CD4-positive, alpha-beta T cell treated with Interleukin-17A for 1 hour (primary cell): Measurements from ENCODE around the gene CEP72.
"Not testable (repeated sequence)": the region's sequence is repeated elsewhere in the genome, so short reads cannot be mapped to it uniquely, and the experiment has no call there.

Experiments
- DNase-seq: peaks from one replicate; pipeline ENCODE4 v3.0.0-alpha.2; 2020

Gene CEP72

DNA sequence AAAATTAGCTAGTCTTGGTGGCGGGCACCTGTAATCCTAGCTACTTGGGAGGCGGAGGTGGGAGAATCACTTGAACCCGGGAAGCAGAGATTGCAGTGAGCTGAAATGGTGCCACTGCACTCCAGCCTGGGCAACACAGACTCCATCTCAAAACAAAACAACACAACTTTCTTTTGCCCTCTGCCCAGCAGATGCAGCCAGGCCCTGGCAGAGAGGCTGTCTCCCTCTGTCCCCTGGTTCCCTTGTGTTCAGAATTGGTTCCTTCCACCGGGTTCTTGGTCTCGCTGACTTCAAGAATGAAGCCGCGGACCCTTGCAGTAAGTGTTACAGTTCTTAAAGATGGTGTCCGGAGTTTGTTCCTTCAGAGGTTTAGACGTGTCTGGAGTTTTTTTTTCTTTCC is 30.2 kb upstream of the CEP72 start:
- DNase-seq = no peak

DNA sequence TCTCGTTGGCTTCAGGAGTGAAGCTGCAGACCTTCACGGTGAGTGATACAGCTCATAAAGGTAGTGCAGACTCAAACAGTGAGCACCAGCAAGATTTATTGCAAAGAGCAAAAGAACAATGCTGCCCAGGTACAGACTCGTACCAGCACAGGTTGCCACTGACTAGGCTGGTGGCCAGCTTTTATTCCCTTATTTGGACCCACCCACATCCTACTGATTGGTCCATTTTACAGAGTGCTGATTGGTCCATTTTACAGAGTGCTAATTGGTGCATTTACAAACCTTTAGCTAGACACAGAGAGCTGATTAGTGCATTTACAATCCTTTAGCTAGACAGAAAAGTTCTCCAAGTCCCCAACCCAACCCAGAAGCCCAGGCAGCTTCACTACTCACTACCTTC is 29.7 kb upstream of the CEP72 start:
- not testable (repeated sequence) for DNase-seq

DNA sequence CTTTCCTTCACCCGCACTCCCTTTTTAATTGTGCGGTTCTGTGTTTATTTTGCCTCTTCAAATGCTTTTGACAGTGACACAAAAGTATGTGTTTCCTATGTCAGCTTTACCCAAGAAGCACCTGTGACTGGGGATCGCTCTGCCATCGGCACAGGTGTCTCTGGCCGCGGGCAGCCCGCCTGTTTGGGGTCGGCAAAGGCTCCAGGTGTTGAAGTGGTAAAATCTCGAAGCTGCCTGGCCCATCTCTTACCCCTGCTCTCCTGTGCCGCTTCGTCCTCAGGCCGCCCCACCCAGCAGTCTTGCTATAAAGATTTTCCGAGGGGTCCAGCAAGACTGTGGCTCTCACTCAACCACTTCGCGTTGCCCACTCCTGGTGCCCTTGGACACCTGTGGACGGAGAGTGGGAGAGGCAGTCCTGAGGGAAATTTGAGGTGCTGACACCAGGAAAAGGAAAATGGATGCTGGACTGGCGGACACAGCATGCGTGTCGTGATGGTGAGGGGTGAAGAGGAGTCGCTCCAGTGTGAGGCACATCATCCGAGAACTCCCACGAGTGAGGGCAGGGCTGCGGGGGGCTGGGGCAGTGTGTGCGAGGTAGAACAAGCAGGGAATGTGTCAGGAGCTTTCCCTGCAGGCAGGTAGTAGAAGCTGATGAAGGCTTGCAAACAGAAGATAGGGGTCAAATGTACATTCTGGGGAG is 29.1 kb upstream of the CEP72 start:
- DNase-seq = no peak

DNA sequence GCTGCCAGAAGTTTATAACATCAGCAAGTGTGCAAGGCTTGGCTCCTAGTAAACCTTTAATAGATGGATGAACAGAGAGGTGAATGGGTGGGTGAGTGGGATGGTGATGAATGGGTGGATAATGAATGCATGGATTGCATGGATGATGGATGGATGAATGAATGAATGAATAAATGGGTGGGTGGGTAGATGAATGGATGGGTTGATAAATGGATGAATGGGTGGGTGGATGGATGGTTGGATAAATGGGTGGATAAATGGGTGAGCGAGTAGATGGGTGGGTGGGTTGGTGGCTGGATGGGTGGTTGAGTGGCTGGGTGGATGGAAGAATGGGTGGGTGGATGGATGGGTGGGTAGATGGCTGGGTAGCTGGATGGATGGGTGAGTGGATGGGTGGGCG is 28.5 kb upstream of the CEP72 start:
- no peak for DNase-seq

DNA sequence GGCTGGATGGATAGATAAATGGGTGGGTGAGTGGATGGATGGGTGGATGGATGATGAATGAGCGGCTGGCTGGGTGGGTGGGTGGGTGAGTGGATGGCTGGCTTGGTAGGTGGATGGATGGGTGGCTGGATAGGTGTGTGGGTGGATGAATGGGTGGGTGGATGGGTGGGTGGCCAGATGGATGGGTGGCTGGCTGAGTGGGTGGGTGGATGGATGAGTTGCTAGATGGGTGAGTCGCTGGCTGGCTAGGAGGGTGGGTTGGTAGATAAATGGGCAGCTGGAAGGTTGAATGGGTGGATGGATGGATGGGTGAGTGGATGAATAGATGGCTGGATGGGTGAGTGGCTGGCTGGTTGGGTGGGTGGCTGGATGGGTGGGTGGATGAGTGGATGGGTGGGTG is 27.9 kb upstream of the CEP72 start:
- no peak for DNase-seq

DNA sequence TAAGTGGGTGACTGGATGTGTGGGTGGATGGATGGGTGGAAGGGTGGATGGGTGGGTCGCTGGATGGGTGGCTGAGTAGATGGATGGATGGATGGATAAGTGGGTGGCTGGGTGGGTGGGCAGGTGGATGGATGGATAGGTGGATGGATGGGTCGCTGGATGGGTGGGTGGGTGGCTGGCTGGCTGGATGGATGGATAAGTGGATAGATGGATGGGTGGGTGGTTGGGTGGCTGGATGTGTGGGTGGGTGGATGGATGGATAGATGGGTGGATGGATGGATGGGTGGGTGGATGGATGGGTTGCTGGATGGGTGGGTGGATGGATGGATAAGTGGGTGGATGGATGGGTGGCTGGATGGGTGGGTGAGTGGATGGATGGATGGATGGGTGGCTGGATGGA is 27.3 kb upstream of the CEP72 start:
- DNase-seq = no peak

DNA sequence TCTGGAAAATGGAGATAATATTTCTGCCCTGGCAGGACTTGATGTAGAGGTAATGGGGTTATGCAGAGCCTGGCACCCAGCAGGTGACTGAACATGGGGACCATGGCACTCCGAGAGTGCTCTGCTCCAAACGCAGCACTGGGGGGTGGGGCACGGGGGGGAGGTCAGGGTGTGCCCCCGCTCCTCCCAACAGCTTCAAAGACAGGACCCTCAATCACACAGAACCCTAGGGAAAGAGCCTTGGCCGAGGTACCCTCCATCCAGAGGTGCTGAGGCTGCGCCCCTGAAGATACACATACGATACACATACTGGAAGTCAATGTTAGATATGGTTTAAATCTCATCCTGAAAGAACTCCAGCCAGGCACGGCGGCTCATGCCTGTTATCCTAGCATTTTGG is 26.6 kb upstream of the CEP72 start:
- no peak for DNase-seq

DNA sequence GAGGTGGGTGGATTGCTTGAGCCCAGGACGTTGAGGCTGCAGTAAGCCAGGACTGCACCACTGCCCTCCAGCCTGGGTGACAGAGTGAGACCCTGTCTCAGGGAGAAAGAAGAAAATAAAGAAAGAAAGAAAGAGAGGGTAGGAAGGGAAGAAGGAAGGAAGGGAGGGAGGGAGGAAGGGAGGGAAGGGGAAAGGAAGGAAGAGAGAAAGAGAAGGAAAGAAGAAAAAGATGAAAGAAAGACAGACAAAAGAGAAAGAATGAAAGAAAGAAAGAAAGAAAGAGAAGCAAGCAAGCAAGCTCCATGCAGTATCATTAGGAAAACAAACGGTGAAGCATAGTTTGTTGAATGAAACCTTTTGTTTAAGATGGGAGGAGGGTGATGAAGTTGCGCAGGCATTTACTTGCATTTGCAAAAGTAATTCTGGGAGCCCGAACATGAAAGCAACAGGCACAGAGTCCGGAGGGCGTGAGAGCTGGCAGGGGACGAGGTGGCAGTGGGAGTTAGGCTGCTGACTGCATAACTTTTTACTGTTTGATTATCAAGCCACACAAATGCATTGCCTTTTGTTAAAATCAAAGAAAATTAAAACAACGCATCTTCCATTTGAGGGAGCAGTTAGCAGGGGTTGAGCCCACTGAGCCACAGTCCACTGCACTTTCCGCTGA is 26.0 kb upstream of the CEP72 start:
- DNase-seq = no peak

DNA sequence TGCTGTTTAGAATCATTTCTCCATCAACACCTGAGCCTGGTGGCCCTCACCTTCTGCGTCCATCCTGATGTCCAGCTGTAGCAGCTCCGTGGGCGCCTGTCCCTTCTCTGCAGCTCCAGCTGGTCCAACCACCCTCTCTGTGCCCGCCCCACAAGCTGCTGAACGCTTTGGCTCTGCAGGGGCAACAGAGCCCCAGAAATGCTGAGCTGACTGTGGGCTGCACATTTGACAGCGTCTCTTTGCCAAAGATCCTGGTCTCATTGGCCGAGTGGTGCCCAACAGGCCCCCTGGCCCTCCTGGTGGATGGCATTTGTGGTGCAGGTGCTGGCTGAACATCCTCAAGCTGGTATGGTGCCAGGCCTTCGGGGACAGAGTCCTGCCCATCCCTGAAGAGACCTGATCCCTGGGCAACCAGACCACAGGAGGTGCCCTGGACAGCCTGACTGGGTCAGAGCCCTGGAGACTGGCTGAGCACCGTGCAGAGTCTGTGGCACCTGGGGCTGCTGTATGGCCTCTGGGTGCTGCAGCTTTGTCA is 25.3 kb upstream of the CEP72 start:
- no peak for DNase-seq

DNA sequence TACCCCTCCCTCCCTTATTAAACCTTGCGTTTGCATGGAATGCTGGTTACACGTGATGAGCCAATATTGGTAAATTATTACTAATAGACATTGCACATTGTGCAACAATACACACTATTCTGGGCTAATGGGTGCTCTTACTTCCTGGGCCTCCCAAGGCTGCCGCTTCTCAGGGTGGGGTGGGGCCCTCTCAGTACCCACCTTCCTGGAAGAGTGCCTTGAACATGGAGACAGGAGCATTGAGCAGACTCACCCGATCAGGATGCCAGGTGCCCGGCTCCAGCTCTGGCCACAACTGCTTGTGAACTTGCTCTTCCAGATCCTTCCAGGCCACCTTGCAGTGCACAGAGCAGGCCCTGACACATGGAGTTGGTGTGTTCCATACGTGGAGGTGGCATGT is 24.7 kb upstream of the CEP72 start:
- no peak for DNase-seq

DNA sequence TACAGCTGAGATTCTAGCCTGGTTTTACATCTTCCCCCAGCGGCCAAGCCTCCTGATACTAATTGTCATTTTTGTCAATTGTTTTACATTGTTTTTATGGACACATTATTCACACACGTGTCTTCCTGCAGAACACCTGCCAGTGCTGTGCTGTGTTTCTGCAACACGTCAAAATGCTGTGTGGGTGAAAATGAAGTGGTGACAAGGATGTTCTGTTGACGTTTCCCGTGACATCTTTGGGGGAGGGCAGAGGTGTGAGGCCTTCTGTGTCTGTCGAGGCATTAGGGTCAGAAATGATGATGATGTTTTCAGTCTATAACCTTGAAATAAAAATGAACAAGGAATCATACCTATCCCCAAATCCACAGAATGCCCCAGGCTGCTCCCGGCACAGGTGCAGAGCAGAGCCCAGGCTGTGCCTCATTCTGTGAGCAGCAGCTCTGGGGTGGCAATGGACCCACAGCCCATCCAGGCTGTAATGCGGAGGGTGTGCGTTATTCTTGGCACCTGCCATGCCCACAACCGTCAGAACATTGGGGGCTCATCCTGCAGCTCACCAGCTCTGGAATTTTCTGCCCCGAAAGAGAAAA is 23.6 kb upstream of the CEP72 start:
- no peak for DNase-seq

DNA sequence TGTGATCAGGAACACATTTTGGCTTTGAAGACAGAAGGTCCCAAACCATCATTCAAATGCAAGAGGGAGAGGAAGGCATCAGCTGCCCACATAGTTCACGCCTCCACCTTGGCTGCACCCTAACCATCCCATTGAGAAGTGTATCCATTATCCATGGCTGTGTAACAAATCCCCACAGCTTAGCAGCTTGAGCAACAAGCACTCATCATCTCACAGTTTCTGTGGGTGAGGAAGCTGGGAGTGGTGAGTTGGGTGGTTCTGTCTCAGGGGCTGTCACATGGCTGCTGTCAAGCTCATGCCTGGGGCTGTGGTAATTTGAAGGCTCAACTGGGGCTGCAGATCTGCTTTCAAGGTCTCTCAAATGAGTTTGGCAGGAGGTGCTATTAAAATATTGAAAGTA is 23.0 kb upstream of the CEP72 start:
- DNase-seq = no peak

DNA sequence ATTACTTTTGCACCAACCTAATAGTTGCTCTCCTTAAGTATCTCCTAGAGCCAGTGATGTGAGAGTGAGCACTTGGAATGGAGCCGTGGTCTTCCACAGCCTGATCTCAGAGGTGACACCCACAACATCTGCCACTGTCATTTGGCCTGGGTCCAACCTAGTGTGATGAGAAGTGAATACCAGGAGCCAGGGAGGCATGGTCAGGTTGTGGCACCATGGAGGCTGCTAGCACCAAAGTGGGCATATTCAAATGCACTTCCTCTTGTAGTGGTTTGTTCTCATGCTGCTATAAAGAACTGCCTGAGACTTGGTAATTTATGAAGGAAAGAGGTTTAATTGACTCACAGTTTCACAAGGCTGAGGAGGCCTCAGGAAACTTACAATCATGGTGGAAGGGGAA is 22.6 kb upstream of the CEP72 start:
- DNase-seq = no peak

DNA sequence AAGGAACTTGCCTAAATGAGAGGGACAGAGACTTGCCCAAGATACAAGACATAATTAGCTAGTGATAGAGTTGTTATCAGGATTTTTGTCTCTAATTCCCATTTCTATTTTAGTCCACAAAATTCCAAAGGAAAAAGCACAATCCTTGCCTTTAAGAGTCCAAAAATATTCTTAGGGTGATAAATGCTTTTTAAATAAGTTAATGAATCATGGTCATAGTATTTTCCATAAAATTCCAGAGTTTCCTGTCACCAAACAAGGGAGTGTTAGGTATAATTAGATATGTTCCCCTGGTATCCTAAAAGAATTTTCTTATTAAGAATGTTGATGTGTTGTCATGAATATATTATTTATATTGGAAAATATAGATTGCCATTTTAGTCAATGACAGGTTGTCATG is 21.8 kb upstream of the CEP72 start:
- no peak for DNase-seq

DNA sequence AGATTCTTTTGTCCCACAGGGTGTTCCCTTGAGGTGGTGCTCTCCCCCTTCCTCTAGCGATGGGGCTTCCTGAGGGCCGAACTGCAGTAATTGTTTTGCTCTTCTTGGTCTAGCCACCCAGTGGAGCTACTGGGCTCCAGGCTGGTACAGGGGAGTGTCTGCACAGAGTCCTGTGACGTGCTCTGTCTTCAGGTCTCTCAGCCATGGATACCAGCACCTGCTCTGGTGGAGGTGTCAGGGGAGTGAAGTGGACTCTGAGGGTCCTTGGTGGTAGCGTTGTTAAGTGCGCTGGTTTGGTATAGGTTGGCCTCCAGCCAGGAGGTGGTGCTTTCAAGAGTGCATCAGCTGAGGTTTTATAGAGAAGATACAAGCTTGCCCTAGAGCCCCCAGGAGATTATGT is 20.4 kb upstream of the CEP72 start:
- DNase-seq = no peak

DNA sequence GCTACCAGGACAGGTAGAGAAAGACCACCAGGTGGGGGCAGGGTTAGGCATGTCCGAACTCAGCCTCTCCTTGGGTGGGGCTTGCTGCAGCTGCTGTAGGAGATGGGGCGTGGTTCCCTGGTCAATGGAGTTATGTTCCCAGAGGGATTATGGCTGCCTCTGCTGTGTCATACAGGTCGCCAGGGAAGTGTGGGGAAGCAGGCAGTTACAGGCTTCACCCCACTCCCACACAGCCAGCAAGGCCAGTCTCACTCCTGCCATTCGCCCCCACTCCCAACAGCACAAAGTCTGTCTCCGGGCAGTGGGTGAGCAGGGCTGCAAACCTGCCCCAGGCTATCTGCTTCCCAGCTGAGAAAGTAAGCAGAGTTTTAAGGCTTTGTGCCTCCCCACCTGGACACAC is 20.0 kb upstream of the CEP72 start:
- DNase-seq = no peak

DNA sequence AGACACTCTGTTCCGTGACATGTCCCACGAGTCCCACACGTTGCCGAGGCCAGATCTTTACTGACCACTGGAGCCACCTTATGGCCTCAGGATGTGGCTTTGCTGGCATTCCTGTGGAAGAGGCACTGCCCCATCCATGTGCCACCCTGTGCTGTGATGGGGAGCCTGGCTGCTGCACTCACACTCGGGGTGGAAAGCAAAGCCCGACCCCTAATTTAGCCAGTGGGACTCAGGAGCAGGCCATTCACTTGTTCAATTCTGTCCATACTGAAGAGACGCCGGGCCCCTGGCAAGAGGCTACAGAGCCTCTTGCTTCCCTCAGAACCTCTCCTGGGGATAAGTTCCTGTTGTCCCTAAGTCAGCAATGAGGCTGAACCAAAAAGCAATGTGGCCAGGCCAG is 18.6 kb upstream of the CEP72 start:
- DNase-seq = no peak

DNA sequence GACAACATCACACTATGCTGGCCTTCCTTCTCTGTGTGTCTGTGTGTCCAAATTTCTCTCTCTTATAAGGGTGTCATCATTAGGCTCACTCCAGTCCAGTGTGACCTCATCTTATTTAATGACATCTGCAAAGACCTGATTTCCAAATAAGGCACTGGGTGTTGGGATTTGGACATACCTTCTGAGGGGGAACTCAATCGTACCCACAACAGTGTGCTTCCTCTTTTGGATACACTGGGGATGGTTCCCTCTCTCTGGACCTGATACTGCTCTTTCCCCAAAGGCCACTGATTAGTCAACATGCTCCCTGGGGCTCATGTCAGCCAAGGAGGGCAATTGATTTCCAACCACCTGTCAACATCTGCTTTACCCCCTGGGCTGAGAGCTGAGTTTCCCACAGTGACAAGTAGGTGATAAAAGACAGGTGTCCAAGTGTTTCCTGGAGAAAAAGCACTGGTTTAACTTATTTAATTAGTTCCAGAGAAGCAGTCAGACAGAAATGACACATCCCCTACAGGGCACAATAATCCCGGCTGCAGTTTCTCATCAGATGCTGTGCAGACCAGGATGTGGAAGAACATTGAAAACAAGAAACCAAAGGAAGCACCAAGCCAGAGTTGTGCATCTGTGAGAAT is 17.8 kb upstream of the CEP72 start:
- DNase-seq = no peak

DNA sequence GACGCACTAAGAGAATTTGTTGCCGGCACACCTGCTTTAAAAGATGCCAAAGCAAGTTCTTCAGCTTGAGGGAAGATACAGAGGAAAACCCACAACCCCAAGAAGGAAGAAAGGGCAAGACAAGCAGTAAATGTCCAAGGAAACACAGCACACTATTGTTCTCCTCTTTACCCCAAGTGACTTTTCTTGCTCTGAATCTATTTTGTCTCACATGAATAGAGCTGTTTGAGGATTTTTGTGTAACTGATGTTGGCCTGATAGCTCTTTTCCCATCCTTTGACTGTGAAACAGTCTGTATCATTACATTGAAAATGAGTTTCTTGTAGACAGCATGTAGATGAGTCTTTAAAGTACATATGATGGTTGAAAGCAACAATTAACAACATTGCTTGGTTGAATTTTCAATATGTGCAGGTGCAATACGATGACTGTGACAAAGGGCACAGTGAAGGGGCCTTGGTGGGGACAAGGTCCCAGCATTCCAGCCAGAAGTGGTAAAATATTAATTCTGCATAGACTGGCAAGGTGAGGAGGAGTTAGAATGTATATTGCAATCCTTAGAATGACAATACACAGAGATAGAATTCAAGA is 16.8 kb upstream of the CEP72 start:
- DNase-seq = no peak

DNA sequence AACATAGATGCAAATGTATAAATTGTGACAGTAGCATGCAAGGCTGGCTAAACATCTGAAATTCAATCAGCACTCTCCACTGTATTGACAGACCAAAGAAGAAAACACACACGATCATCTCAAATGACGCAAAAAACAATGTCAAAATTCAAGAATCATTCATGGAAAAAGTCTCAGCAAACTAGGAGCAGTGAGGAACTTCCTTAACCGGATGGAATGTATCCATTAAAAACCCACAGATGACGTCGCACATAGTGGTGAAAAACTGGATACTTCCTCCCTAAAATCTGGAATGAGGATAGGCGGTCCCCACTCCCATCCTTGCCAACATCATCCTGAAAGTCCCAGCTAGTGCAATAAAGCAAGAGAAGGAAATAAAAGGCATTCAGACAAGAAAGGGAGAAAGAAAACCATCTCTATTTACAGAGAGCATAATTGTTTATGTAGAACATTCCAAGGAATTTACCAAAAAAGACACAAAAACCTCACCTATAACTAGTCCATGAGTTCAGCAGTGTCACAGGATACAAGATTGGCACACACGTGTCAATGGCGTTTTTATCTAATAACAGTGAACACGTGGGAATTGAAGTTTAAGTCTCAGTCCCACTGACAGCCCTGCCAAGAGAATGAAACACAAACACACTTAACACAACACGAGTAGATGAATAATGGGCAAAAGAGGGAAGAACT is 14.1 kb upstream of the CEP72 start:
- DNase-seq = no peak

DNA sequence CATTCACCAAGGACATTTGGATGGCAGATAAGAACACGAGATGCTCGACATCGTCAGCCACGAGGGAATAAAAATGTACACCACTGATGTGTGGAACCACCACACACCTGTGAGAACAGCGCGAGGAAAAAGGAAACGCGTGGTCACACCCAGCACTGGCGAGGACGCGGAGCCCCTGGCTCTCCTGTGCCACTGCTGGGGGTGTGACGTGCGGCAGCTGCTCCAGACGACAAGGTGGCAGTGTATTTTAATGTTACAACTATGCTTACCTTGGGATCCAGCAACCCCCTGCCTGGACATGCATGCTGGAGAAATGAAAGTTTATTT is 13.6 kb upstream of the CEP72 start:
- no peak for DNase-seq

DNA sequence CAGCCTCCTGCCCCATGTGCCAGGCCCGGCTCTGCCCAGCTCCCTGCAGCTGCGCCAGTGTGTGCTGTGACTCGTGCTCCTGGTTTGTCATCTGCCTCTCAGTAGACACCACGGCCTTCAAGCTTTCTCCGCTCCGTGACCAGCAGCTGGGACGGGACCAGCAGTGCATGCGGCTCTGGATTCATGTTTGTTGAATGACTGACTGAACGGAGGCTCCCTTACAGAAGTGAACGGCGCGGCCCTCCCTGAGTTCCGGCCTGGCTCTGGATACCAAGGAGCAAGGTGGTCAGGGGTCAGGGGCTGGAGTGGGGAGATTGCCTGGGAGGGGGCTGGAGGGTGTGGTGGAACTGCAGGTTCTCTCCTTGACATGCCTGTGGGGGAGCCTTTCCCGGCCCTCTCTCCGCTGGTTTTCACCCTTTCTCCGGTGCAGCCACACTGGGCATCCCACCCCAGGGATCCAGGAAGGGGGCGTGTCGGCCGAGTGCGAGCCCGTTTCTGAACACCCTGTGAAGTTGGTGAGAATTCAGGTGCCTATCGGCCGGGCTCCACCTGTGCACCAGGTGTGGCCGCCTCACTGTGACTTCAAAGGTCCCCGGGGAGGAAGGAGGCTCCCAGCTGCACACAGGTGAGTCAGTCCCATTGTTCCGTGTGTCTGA is 11.1 kb upstream of the CEP72 start:
- no peak for DNase-seq
